Breast epithelium (tissue), 3 donors: ENCODE results near the gene CREB3L2.

Experiments
- CTCF ChIP-seq, 3 donors: fragments of 450-650 bp; IDR thresholded peaks; one replicate each; pipeline ENCODE4 v1.5.1; 2016 to 2017; ENCODE audit warnings: antibody characterized with exemption in 3 of 3, mild to moderate bottlenecking in 3 of 3, moderate library complexity in 3 of 3
- POLR2A ChIP-seq: fragments of 450-650 bp; IDR thresholded peaks from one replicate; pipeline ENCODE4 v1.6.1; 2016; ENCODE audit warnings: antibody characterized with exemption, mild to moderate bottlenecking, moderate library complexity
- POLR2AphosphoS5 ChIP-seq, 3 donors: sonication (generic); formaldehyde crosslinking; IDR thresholded peaks; one replicate each; pipeline ENCODE4 v1.6.1; 2017; ENCODE audit warnings: antibody characterized with exemption in 3 of 3

DNA sequence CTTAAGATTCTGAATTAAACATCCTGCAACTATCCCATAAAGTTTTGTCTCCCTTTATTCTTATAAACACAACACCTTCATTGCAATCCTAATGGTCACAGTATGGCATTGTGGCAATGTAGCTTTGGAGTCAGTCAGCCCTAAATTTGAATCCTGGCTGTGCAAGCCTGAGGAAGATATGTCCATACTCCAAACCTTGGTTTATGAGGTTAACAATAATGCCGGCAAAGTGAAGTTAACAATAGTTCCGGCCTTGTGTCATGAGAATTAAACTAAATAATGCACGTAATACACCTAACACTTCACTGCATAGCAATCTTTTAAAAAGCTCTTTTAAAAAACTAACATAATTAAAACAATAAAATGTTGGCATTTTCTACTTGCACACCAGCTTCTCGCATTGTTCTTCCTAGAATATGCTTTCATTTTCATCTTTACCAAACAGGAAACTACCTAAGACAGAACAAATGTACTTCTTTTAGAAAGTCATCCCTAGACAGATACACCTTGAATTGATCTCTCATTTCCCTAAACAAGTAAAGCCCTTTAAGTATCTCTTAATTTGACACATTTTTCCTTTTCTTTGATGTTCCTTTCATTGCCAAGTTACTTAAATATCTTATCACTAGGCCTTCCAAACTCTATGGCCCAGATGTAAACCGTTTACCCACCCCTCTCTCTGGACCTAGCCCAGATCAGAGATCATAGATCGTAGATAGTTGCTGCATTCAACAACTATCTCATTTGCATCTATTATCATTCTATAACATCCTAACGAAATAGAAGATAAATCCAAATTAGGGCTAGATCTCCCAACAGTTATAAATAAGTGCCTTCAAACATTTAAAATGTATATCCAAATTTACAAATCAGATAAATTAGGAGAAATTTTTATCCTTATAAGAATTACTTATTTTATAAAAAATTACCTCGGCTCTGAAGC is 66.7 kb downstream of the CREB3L2 start:
- TF ChIP-seq CTCF (IDR thresholded peaks at IDR 0.05) (no peak), POLR2A (no peak), POLR2AphosphoS5 (IDR thresholded peaks at IDR 0.05) (no peak)
